NCI-H1092 treated with DMSO at 0.1 percent for 48 hours (cell line): ENCODE results near the gene METRNL.
A peak's percentile ranks its signal among the peaks of the same experiment; 100 is the strongest.

Experiments
- DNase-seq: peaks from one replicate; lab custom pipeline; 2025; lab: John Stamatoyannopoulos, UW

The METRNL gene

GRCh38 chr17:83092186-83092585 lies 12.8 kb downstream of the METRNL start:
- no peak for DNase-seq

- DNase-seq, result no peak
These were observed 13.5 kb downstream of the METRNL start for GRCh38 chr17:83092931-83093330.

- no peak for DNase-seq
These were observed 14.1 kb downstream of the METRNL start for GRCh38 chr17:83093506-83093905.

- no peak for DNase-seq
These were observed 14.9 kb downstream of the METRNL start for GRCh38 chr17:83094291-83094690.

GRCh38 chr17:83095016-83095415 lies 15.6 kb downstream of the METRNL start:
- DNase-seq, result no peak

GRCh38 chr17:83096401-83097224 lies 17.2 kb downstream of the METRNL start:
- no peak for DNase-seq

GRCh38 chr17:83097831-83098230 lies 18.4 kb downstream of the METRNL start:
- DNase-seq, result no peak

GRCh38 chr17:83098241-83099085 lies 19.1 kb downstream of the METRNL start:
- no peak for DNase-seq

- no peak for DNase-seq
These were observed 19.7 kb downstream of the METRNL start for GRCh38 chr17:83099086-83099555.

- DNase-seq, result peak; percentile 14
These were observed 20.3 kb downstream of the METRNL start for GRCh38 chr17:83099570-83100181.

GRCh38 chr17:83100220-83100852 lies 20.9 kb downstream of the METRNL start:
- DNase-seq, result no peak

- peak; percentile 9 for DNase-seq
These were observed 21.5 kb downstream of the METRNL start for GRCh38 chr17:83100853-83101391.

GRCh38 chr17:83101805-83102480 lies 22.5 kb downstream of the METRNL start:
- DNase-seq, result no peak

GRCh38 chr17:83103200-83103942 lies 24.0 kb downstream of the METRNL start:
- DNase-seq, result no peak

- DNase-seq, result no peak
These were observed 24.5 kb downstream of the METRNL start for GRCh38 chr17:83103943-83104311.

GRCh38 chr17:83104577-83105505 lies 25.4 kb downstream of the METRNL start:
- DNase-seq, result no peak

GRCh38 chr17:83105512-83105911 lies 26.1 kb downstream of the METRNL start:
- no peak for DNase-seq

GRCh38 chr17:83106056-83106588 lies 26.7 kb downstream of the METRNL start:
- DNase-seq, result no peak
